KMS-11 (cell line): ENCODE data around the gene ARHGDIG.

Experiments used
- H2AFZ ChIP-seq: fragments of 200-600 bp; sonication (generic); 2 replicates; pipeline ENCODE4 v1.6.1; 2016; ENCODE audit warnings: antibody characterized with exemption, mixed run types, low read depth
- H3K27ac ChIP-seq: fragments of 200-600 bp; sonication (generic); 2 replicates; pipeline ENCODE4 v1.6.1; 2016; ENCODE audit warnings: mild to moderate bottlenecking, mixed run types
- H3K27me3 ChIP-seq: fragments of 200-600 bp; sonication (generic); 2 replicates; pipeline ENCODE4 v1.6.1; 2017; ENCODE audit warnings: mild to moderate bottlenecking, low read depth, mixed run types, moderate library complexity; ENCODE audit not compliant: insufficient read depth
- H3K36me3 ChIP-seq: fragments of 200-600 bp; sonication (generic); 2 replicates; pipeline ENCODE4 v1.6.1; 2017; ENCODE audit warnings: mild to moderate bottlenecking, mixed run types; ENCODE audit not compliant: insufficient read depth
- H3K4me1 ChIP-seq: fragments of 200-600 bp; sonication (generic); 2 replicates; pipeline ENCODE4 v1.6.1; 2016; ENCODE audit warnings: mild to moderate bottlenecking, low read depth, mixed run types; ENCODE audit not compliant: poor library complexity, severe bottlenecking
- H3K4me2 ChIP-seq: fragments of 200-600 bp; sonication (generic); 2 replicates; pipeline ENCODE4 v1.7.0; 2016; ENCODE audit warnings: mild to moderate bottlenecking, mixed run types
- H3K4me3 ChIP-seq: fragments of 200-600 bp; sonication (generic); IDR thresholded peaks from 2 replicates; pipeline ENCODE4 v1.6.1; 2017; ENCODE audit warnings: low read depth, low read length, mixed read lengths; ENCODE audit not compliant: insufficient read depth
- H3K79me2 ChIP-seq: fragments of 200-600 bp; sonication (generic); 2 replicates; pipeline ENCODE4 v1.6.1; 2016; ENCODE audit warnings: low read depth, mixed run types; ENCODE audit not compliant: insufficient read depth
- H3K9ac ChIP-seq: fragments of 200-600 bp; sonication (generic); 2 replicates; pipeline ENCODE4 v1.6.1; 2016; ENCODE audit warnings: mild to moderate bottlenecking, mixed run types
- H4K20me1 ChIP-seq: fragments of 200-600 bp; sonication (generic); 2 replicates; pipeline ENCODE4 v1.6.1; 2016; ENCODE audit warnings: mild to moderate bottlenecking, mixed run types; ENCODE audit not compliant: insufficient read depth
- CTCF ChIP-seq: fragments of 200-600 bp; sonication (generic); conservative IDR thresholded peaks from 2 replicates; pipeline ENCODE4 v1.6.1; 2017; ENCODE audit warnings: low read depth, mild to moderate bottlenecking, antibody characterized with exemption, low read length, moderate library complexity, mixed read lengths

Gene ARHGDIG

GRCh38 chr16:314795-315299 is 34.5 kb downstream of the ARHGDIG start:
- Histone ChIP-seq H3K36me3 (no peaks in the 10 kb centered on the region), H3K79me2 (peaks cover 7% of the 10 kb centered on the region; the same call in 1 of the 2 replicates)

GRCh38 chr16:316741-317464 is 36.5 kb downstream of the ARHGDIG start:
- H3K4me1 ChIP-seq = no peaks in the 10 kb centered on the region
- H3K4me2 ChIP-seq = no peak overlapping the region
- no peaks in the 10 kb centered on the region for H3K36me3 ChIP-seq
- H4K20me1 ChIP-seq = no peaks in the 10 kb centered on the region
- H3K9ac ChIP-seq = no peak overlapping the region
- H3K4me3 ChIP-seq = no peak overlapping the region
- H3K79me2 ChIP-seq = peaks cover 18% of the 10 kb centered on the region; the same call in 1 of the 2 replicates
- no peak overlapping the region for H3K27ac ChIP-seq
- H3K27me3 ChIP-seq = no peaks in the 10 kb centered on the region
- TF ChIP-seq CTCF = no peak
- no peak overlapping the region for H2AFZ ChIP-seq

More at GRCh38 chr16:314795-315299, 34.5 kb downstream of the ARHGDIG start:
- Histone ChIP-seq H3K4me1 (no peaks in the 10 kb centered on the region), H3K4me2 (no peak overlapping the region), H4K20me1 (no peaks in the 10 kb centered on the region), H2AFZ (no peak overlapping the region), H3K9ac (no peak overlapping the region), H3K27ac (no peak overlapping the region), H3K4me3 (no peak overlapping the region), H3K27me3 (no peaks in the 10 kb centered on the region)
- TF ChIP-seq CTCF = no peak

- no peaks in the 10 kb centered on the region for H4K20me1 ChIP-seq
- no peak overlapping the region for H3K9ac ChIP-seq
- peaks cover 21% of the 10 kb centered on the region; the same call in 1 of the 2 replicates for H3K79me2 ChIP-seq
- H3K4me3 ChIP-seq = no peak overlapping the region
- H2AFZ ChIP-seq = no peak overlapping the region
- no peaks in the 10 kb centered on the region for H3K36me3 ChIP-seq
- no peaks in the 10 kb centered on the region for H3K27me3 ChIP-seq
- no peak for TF ChIP-seq CTCF
- H3K4me1 ChIP-seq = no peaks in the 10 kb centered on the region
- no peak overlapping the region for H3K27ac ChIP-seq
- H3K4me2 ChIP-seq = no peak overlapping the region
Observed at GRCh38 chr16:317583-317982, 37.2 kb downstream of the ARHGDIG start.

- Histone ChIP-seq H2AFZ (no peak overlapping the region), H3K4me1 (no peaks in the 10 kb centered on the region), H4K20me1 (no peaks in the 10 kb centered on the region), H3K4me2 (no peak overlapping the region), H3K9ac (no peak overlapping the region), H3K4me3 (no peak overlapping the region), H3K36me3 (no peaks in the 10 kb centered on the region), H3K27ac (no peak overlapping the region), H3K79me2 (peaks cover 21% of the 10 kb centered on the region; the same call in 1 of the 2 replicates), H3K27me3 (no peaks in the 10 kb centered on the region)
- TF ChIP-seq CTCF = 0 out of 2 replicates have a peak, but pooled peaks have one; percentile 25
Observed at GRCh38 chr16:318628-319027, 38.2 kb downstream of the ARHGDIG start.
